ENCODE results near the gene COBL.

GRCh38 chr7:51256209-51256781 lies 60.3 kb downstream of the COBL start:
- TF ChIP-seq EZH2 (IDR thresholded peaks at IDR 0.05) (no peak), CTCF (IDR thresholded peaks at IDR 0.05) (no peak), EZH2phosphoT487 (IDR thresholded peaks at IDR 0.05) (no peak)
